ENCODE results near the gene DSCAM. TPM values are rescaled to one million over a fixed set of nuclear protein-coding genes. Genes with fewer than 3 reads are reported as not detected.

Gene DSCAM
- total RNA-seq, 1 donor from 2014 or later = not detected

DNA sequence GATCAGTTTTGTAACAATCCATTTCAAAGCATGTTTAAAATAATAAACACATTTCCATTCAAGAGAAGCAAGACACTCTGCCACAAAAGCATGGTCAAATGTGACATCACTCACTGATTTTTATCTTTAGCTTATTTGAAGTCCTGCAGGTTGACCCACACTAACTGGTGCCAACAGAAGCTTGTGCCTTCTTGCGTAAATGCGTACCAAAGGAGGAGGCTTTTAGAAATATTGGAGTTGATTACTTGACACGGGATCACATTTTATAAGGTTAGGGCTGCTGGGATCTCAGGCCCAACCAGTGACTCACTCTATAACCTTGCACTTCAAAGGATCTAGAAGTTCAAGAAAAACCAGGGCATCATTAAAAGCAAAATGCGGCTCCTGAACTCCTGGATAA is 776.1 kb downstream of the DSCAM start:
- H3K9me3 ChIP-seq (replicated peaks) = no peaks in the 10 kb centered on the region
- intact Hi-C loops (cut with micrococcal nuclease) = no loop called here
- peaks cover 10% of the 10 kb centered on the region for H3K4me1 ChIP-seq
- no peaks in the 10 kb centered on the region for H3K27me3 ChIP-seq (ENCODE audit: low read depth)
- H3K27ac ChIP-seq (replicated peaks) = no peak overlapping the region
- no peak for DNase-seq
- no peak overlapping the region for H3K4me3 ChIP-seq
- TF ChIP-seq, protein P1, sequence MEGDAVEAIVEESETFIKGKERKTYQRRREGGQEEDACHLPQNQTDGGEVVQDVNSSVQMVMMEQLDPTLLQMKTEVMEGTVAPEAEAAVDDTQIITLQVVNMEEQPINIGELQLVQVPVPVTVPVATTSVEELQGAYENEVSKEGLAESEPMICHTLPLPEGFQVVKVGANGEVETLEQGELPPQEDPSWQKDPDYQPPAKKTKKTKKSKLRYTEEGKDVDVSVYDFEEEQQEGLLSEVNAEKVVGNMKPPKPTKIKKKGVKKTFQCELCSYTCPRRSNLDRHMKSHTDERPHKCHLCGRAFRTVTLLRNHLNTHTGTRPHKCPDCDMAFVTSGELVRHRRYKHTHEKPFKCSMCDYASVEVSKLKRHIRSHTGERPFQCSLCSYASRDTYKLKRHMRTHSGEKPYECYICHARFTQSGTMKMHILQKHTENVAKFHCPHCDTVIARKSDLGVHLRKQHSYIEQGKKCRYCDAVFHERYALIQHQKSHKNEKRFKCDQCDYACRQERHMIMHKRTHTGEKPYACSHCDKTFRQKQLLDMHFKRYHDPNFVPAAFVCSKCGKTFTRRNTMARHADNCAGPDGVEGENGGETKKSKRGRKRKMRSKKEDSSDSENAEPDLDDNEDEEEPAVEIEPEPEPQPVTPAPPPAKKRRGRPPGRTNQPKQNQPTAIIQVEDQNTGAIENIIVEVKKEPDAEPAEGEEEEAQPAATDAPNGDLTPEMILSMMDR (IDR thresholded peaks at IDR 0.05; ENCODE audit: borderline replicate concordance) = no peak
- H3K36me3 ChIP-seq = no peaks in the 10 kb centered on the region

DNA sequence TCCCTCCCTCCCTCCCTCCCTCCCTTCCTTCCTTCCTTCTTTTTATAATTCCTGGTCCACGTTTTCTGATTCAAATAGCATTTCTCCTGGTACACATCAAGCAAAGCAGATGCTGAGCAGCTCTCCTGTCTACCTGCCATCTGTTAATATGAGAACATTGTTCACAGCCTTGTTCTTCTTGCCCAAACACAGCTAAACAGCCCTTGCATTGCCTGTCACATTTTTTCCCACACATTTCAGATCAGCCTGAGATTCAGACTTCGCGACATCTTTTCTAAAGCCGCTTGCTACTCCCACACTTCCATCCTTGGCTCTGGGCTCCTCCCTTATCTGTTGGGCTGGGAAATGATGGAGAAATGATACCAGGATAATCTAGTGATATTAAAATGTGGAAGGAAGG is 779.2 kb downstream of the DSCAM start:
- no peak for DNase-seq
- Histone ChIP-seq H3K27ac (replicated peaks) (no peak overlapping the region), H3K4me1 (no peaks in the 10 kb centered on the region), H3K36me3 (no peaks in the 10 kb centered on the region), H3K27me3 (ENCODE audit: low read depth) (peaks cover 4% of the 10 kb centered on the region), H3K9me3 (replicated peaks) (no peaks in the 10 kb centered on the region), H3K4me3 (no peak overlapping the region)
- intact Hi-C loops (cut with micrococcal nuclease) = no loop called here
- TF ChIP-seq, protein P1 (IDR thresholded peaks at IDR 0.05; ENCODE audit: borderline replicate concordance) = no peak

DNA sequence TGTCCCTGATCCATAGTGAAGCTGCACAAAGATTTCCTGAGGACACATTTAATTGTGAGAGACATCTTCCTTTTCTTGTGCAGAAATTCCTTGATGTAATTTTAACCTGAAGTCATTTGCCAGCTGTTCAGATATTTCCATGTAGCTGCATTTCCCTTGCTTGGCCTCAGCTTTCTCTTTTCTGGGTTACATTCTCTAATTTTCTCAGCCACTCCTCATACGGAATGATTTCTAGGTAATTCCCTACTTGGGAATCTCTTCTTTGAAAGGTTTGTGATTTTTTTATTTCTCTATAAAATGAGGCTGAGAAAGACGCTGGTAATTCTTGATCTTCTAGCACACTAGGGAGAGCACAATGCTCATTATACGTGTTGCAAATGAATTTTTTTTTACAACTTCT is 780.7 kb downstream of the DSCAM start:
- no peaks in the 10 kb centered on the region for H3K9me3 ChIP-seq (replicated peaks)
- H3K4me3 ChIP-seq = no peak overlapping the region
- no peaks in the 10 kb centered on the region for H3K36me3 ChIP-seq
- DNase-seq = no peak
- intact Hi-C loops (cut with micrococcal nuclease) = no loop called here
- TF ChIP-seq, protein P1 (IDR thresholded peaks at IDR 0.05; ENCODE audit: borderline replicate concordance) = no peak
- peaks cover 4% of the 10 kb centered on the region for H3K27me3 ChIP-seq (ENCODE audit: low read depth)
- no peak overlapping the region for H3K27ac ChIP-seq (replicated peaks)
- no peaks in the 10 kb centered on the region for H3K4me1 ChIP-seq

- no peaks in the 10 kb centered on the region for H3K9me3 ChIP-seq (replicated peaks)
- DNase-seq = no peak
- no peak overlapping the region for H3K27ac ChIP-seq (replicated peaks)
- TF ChIP-seq, protein P1 (IDR thresholded peaks at IDR 0.05; ENCODE audit: borderline replicate concordance) = no peak
- peaks cover 4% of the 10 kb centered on the region for H3K27me3 ChIP-seq (ENCODE audit: low read depth)
- no peak overlapping the region for H3K4me3 ChIP-seq
- H3K4me1 ChIP-seq = no peaks in the 10 kb centered on the region
- H3K36me3 ChIP-seq = no peaks in the 10 kb centered on the region
- intact Hi-C loops (cut with micrococcal nuclease) = no loop called here
Observed at GRCh38 chr21:40060083-40060677, 786.8 kb downstream of the DSCAM start.

- TF ChIP-seq, protein P1 (IDR thresholded peaks at IDR 0.05; ENCODE audit: borderline replicate concordance) = no peak
- Histone ChIP-seq H3K9me3 (replicated peaks) (no peaks in the 10 kb centered on the region), H3K4me3 (no peak overlapping the region), H3K4me1 (peaks cover 21% of the 10 kb centered on the region), H3K36me3 (no peaks in the 10 kb centered on the region), H3K27me3 (ENCODE audit: low read depth) (no peaks in the 10 kb centered on the region), H3K27ac (replicated peaks) (no peak overlapping the region)
- no peak for DNase-seq
- intact Hi-C loops (cut with micrococcal nuclease) = no loop called here
Observed at GRCh38 chr21:40057331-40057730, 789.6 kb downstream of the DSCAM start.

All from left ventricle myocardium inferior (tissue), 1 donor.